A673 (cell line): ENCODE measurements around the gene RABGEF1.
"Not testable (repeated sequence)": the region's sequence is repeated elsewhere in the genome, so short reads cannot be mapped to it uniquely, and the experiment has no call there.

Experiments used
- EZH2 ChIP-seq: fragments of 200-600 bp; sonication (generic); IDR thresholded peaks from 2 replicates; pipeline ENCODE4 v1.6.1; 2017; ENCODE audit warnings: borderline replicate concordance, low read depth, mild to moderate bottlenecking, mixed read lengths, antibody characterized with exemption, low read length; ENCODE audit not compliant: poor library complexity, severe bottlenecking
- TF ChIP-seq, protein P1 (sequence below): fragments of 300-800, 200-600 bp; sonication (generic); conservative IDR thresholded peaks from 2 replicates; pipeline ENCODE4 v1.5.1; 2017; ENCODE audit warnings: low read depth, mild to moderate bottlenecking, antibody characterized with exemption, low read length, moderate library complexity, mixed read lengths

DNA sequence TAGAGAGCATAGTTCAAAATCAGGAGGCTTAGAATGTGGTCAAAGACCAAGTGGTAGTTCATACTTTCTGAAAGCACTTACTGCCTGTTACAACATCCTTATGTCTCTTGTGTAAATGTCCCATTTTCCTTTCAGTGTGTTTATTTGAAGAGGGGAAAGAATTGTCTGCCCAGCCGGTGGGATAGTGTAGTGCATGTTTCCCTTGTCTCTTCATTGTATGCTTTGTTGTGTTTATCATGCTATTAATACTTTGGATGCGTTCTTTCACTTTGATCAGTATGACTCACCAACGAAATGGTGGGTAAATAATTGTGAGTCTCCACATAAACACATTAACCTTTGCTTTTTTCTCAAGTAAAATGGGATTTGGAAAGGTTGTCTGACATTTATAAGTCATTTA lies 42.3 kb downstream of the RABGEF1 start:
- TF ChIP-seq EZH2, result not testable (repeated sequence)
- TF ChIP-seq, protein P1, sequence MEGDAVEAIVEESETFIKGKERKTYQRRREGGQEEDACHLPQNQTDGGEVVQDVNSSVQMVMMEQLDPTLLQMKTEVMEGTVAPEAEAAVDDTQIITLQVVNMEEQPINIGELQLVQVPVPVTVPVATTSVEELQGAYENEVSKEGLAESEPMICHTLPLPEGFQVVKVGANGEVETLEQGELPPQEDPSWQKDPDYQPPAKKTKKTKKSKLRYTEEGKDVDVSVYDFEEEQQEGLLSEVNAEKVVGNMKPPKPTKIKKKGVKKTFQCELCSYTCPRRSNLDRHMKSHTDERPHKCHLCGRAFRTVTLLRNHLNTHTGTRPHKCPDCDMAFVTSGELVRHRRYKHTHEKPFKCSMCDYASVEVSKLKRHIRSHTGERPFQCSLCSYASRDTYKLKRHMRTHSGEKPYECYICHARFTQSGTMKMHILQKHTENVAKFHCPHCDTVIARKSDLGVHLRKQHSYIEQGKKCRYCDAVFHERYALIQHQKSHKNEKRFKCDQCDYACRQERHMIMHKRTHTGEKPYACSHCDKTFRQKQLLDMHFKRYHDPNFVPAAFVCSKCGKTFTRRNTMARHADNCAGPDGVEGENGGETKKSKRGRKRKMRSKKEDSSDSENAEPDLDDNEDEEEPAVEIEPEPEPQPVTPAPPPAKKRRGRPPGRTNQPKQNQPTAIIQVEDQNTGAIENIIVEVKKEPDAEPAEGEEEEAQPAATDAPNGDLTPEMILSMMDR, result not testable (repeated sequence)
